Liver (tissue), 9 donors: Measurements from ENCODE around the gene EML1. TPM values are rescaled to one million over a fixed set of nuclear protein-coding genes. Genes with fewer than 3 reads are reported as not detected.

Experiments used
- DNase-seq: peaks from one replicate; pipeline ENCODE4 v3.0.0-alpha.2; 2017; ENCODE audit warnings: low spot score
- H3K27ac ChIP-seq, 2 donors: one replicate each; pipeline ENCODE4 v1.7.0; 2013; ENCODE audit warnings: inconsistent platforms in 2 of 2, low read length in 2 of 2, control low read depth in 1 of 2, low read depth in 1 of 2, mild to moderate bottlenecking in 1 of 2
- H3K27me3 ChIP-seq, 4 donors: one replicate each; pipeline versions ENCODE4 v1.6.1 to v1.7.0; 2013; ENCODE audit warnings: low read length in 3 of 4, inconsistent platforms in 1 of 4, mild to moderate bottlenecking in 1 of 4, moderate library complexity in 1 of 4; ENCODE audit not compliant: control insufficient read depth in 4 of 4, insufficient read depth in 4 of 4
- H3K36me3 ChIP-seq, 4 donors: one replicate each; pipeline versions ENCODE4 v1.6.1 to v1.7.0; 2013; ENCODE audit warnings: low read length in 3 of 4, mild to moderate bottlenecking in 3 of 4, low read depth in 1 of 4, moderate library complexity in 1 of 4; ENCODE audit not compliant: control insufficient read depth in 4 of 4, insufficient read depth in 3 of 4
- H3K4me1 ChIP-seq, 4 donors: one replicate each; pipeline versions ENCODE4 v1.6.1 to v1.7.0; 2013; ENCODE audit warnings: low read length in 3 of 4, mild to moderate bottlenecking in 3 of 4, moderate library complexity in 1 of 4; ENCODE audit not compliant: control insufficient read depth in 4 of 4, insufficient read depth in 4 of 4
- H3K4me3 ChIP-seq, 3 donors: one replicate each; pipeline versions ENCODE4 v1.6.1 to v1.7.0; 2013; ENCODE audit warnings: low read length in 3 of 3, control low read depth in 1 of 3, low read depth in 1 of 3, mild to moderate bottlenecking in 1 of 3
- H3K9ac ChIP-seq, 2 donors: one replicate each; pipeline ENCODE4 v1.7.0; 2013; ENCODE audit warnings: low read length in 2 of 2, mild to moderate bottlenecking in 2 of 2, moderate library complexity in 2 of 2, control low read depth in 1 of 2, low read depth in 1 of 2
- H3K9me3 ChIP-seq, 4 donors: one replicate each; pipeline versions ENCODE4 v1.6.1 to v1.7.0; 2013; ENCODE audit warnings: low read length in 3 of 4; ENCODE audit not compliant: control insufficient read depth in 4 of 4
- EGR1 ChIP-seq, 2 donors: IDR thresholded peaks; 2 replicates each; pipeline ENCODE4 v1.6.1; 2016 to 2018; ENCODE audit warnings: antibody characterized with exemption in 2 of 2, low read depth in 2 of 2
- FOXA1 ChIP-seq: IDR thresholded peaks from 2 replicates; pipeline ENCODE4 v1.6.1; 2016; ENCODE audit warnings: antibody characterized with exemption
- GABPA ChIP-seq, 2 donors: IDR thresholded peaks in 1 of 2; conservative IDR thresholded peaks in 1 of 2; 2 replicates each; pipeline ENCODE4 v1.6.1; 2016; ENCODE audit warnings: antibody characterized with exemption in 2 of 2, mild to moderate bottlenecking in 1 of 2, moderate library complexity in 1 of 2
- HNF4A ChIP-seq, 2 donors: conservative IDR thresholded peaks; 2 replicates each; pipeline ENCODE4 v1.6.1; 2016; ENCODE audit warnings: antibody characterized with exemption in 2 of 2, mild to moderate bottlenecking in 2 of 2
- HNF4G ChIP-seq: IDR thresholded peaks from 2 replicates; pipeline ENCODE4 v1.6.1; 2016; ENCODE audit warnings: antibody characterized with exemption
- JUND ChIP-seq, 2 donors: IDR thresholded peaks; 2 replicates each; pipeline ENCODE4 v1.6.1; 2016; ENCODE audit warnings: antibody characterized with exemption in 2 of 2
- MAX ChIP-seq: IDR thresholded peaks from 2 replicates; pipeline ENCODE4 v1.6.1; 2016; ENCODE audit warnings: antibody characterized with exemption
- NR2F2 ChIP-seq: IDR thresholded peaks from 2 replicates; pipeline ENCODE4 v1.6.1; 2016; ENCODE audit warnings: antibody characterized with exemption
- RAD21 ChIP-seq, 2 donors: IDR thresholded peaks; 2 replicates each; pipeline ENCODE4 v1.6.1; 2016; ENCODE audit warnings: antibody characterized with exemption in 2 of 2, mild to moderate bottlenecking in 2 of 2
- RXRA ChIP-seq, 2 donors: IDR thresholded peaks; 2 replicates each; pipeline ENCODE4 v1.6.1; 2017 to 2018; ENCODE audit warnings: antibody characterized with exemption in 2 of 2, mild to moderate bottlenecking in 1 of 2
- SP1 ChIP-seq: IDR thresholded peaks from 2 replicates; pipeline ENCODE4 v1.6.1; 2018; ENCODE audit warnings: antibody characterized with exemption, mild to moderate bottlenecking
- TAF1 ChIP-seq: conservative IDR thresholded peaks from 2 replicates; pipeline ENCODE4 v1.6.1; 2016; ENCODE audit warnings: antibody characterized with exemption, mild to moderate bottlenecking
- YY1 ChIP-seq: IDR thresholded peaks from 2 replicates; pipeline ENCODE4 v1.6.1; 2016; ENCODE audit warnings: antibody characterized with exemption, mild to moderate bottlenecking
- WGBS: extraction: QIAGEN DNeasy Blood & Tissue Kit; methylation state at CpG from one replicate; pipeline ENCODE4 v1.1.7; 2013; 5-methylcytosine and 5-hydroxymethylcytosine counted together
- polyA plus RNA-seq, 2 donors: library from polyadenylated mRNA; stranded (reverse) in 1 of 2; unstranded in 1 of 2; fragments of 200-250 nt in 1 of 2; fragments of >200 nt in 1 of 2; fragmentation: Nextera tagmentation in 1 of 2; extraction: Ambion mirVana in 1 of 2; gene quantifications; one replicate each; pipeline versions ENCODE4 v1.2.1 to v1.2.3, GENCODE V29; 2013 to 2015
- total RNA-seq, 2 donors: library from RNA; depleted of rRNA; stranded (reverse); fragments of >200 nt; gene quantifications; one replicate each; pipeline ENCODE4 v1.2.3, GENCODE V29; 2014
- TF ChIP-seq, protein P1 (sequence below): fragments of 150-350 bp; IDR thresholded peaks from 2 replicates; pipeline ENCODE4 v1.5.1; 2017; ENCODE audit warnings: improper control_type of control experiment, low read depth, low read length; ENCODE audit not compliant: missing input control
- TF ChIP-seq, protein P2 (sequence below): IDR thresholded peaks from 2 replicates; pipeline ENCODE4 v1.6.1; 2016; ENCODE audit warnings: antibody characterized with exemption
- TF ChIP-seq, protein P3 (sequence below): IDR thresholded peaks from 2 replicates; pipeline ENCODE4 v1.6.1; 2016; ENCODE audit warnings: antibody characterized with exemption, mild to moderate bottlenecking
- TF ChIP-seq, protein P4 (sequence below): IDR thresholded peaks from 2 replicates; pipeline ENCODE4 v1.6.1; 2016; ENCODE audit warnings: antibody characterized with exemption
- donor health status: healthy.
- donor health status: healthy.
- donor health status: healthy.
- donor health status: healthy.
- donor health status: healthy.

Gene EML1
- total and polyA plus RNA-seq, 4 donors, result 2.7 to 14.6 (median 4.6) TPM

DNA sequence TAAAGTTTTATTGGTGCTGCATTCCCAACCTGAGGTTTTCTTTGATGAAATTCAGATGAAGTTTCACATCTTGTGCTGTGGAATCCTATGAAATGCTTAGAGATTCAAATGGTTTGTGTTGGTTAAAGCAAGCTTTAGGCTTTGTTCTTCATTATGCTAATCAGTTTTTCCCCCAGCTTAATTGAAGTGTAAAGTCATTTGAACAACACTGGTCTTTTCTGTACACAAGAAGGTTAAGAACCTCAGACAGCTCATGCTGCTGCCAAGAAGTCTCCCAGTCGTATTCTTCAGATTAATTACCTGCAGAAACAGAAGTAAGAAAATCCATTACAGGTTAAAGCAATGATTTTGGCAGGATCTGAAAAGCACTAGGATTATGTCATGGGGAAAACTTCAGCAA lies 48.9 kb downstream of the EML1 start (continued):
- TF ChIP-seq, protein P1, sequence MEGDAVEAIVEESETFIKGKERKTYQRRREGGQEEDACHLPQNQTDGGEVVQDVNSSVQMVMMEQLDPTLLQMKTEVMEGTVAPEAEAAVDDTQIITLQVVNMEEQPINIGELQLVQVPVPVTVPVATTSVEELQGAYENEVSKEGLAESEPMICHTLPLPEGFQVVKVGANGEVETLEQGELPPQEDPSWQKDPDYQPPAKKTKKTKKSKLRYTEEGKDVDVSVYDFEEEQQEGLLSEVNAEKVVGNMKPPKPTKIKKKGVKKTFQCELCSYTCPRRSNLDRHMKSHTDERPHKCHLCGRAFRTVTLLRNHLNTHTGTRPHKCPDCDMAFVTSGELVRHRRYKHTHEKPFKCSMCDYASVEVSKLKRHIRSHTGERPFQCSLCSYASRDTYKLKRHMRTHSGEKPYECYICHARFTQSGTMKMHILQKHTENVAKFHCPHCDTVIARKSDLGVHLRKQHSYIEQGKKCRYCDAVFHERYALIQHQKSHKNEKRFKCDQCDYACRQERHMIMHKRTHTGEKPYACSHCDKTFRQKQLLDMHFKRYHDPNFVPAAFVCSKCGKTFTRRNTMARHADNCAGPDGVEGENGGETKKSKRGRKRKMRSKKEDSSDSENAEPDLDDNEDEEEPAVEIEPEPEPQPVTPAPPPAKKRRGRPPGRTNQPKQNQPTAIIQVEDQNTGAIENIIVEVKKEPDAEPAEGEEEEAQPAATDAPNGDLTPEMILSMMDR, result no peak
- TF ChIP-seq HNF4G (no peak), RAD21 (IDR thresholded peaks at IDR 0.05) (no peak), MAX (no peak), HNF4A (conservative IDR thresholded peaks at IDR 0.05) (no peak), FOXA1 (no peak), YY1 (no peak), GABPA (IDR thresholded peaks at IDR 0.05 in 1 of 2, conservative IDR thresholded peaks at IDR 0.05 in 1 of 2) (no peak), JUND (IDR thresholded peaks at IDR 0.05) (no peak), TAF1 (no peak)
- TF ChIP-seq, protein P2, sequence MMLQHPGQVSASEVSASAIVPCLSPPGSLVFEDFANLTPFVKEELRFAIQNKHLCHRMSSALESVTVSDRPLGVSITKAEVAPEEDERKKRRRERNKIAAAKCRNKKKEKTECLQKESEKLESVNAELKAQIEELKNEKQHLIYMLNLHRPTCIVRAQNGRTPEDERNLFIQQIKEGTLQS, result no peak

DNA sequence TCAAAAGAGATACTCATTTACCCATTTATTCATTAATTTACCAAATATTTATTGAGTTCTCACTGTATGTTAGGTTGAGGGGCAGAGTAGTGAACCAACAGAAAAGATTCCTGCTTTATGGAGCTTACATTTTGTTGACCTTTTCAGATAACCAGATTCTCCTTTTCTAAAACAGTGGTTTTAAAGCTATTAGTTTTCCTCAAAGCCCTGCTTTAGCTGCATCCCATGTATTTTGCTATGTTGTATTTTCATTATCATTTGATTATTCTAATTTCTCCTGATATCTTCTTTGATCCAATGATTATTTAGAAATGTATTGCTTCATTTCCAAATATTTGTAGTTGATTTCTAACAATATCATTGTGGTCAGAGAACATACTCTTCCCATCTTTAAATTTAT lies 53.6 kb downstream of the EML1 start:
- H3K9ac ChIP-seq, result no peak overlapping the region
- H3K9me3 ChIP-seq, result peaks cover 0 to 6% (median under 1%) of the 10 kb centered on the region in 4 donors
- no peak for DNase-seq
- H3K27me3 ChIP-seq, result no peaks in the 10 kb centered on the region
- H3K27ac ChIP-seq, result no peak overlapping the region
- no peak overlapping the region for H3K4me3 ChIP-seq
- H3K4me1 ChIP-seq, result no peaks in the 10 kb centered on the region
- H3K36me3 ChIP-seq, result no peaks in the 10 kb centered on the region
- TF ChIP-seq TAF1 (no peak), EGR1 (IDR thresholded peaks at IDR 0.05; ENCODE audit: low read depth in 2 of 2) (no peak), SP1 (no peak), GABPA (IDR thresholded peaks at IDR 0.05 in 1 of 2, conservative IDR thresholded peaks at IDR 0.05 in 1 of 2) (no peak), RAD21 (IDR thresholded peaks at IDR 0.05) (no peak), NR2F2 (no peak), MAX (no peak)
- TF ChIP-seq, protein P3, sequence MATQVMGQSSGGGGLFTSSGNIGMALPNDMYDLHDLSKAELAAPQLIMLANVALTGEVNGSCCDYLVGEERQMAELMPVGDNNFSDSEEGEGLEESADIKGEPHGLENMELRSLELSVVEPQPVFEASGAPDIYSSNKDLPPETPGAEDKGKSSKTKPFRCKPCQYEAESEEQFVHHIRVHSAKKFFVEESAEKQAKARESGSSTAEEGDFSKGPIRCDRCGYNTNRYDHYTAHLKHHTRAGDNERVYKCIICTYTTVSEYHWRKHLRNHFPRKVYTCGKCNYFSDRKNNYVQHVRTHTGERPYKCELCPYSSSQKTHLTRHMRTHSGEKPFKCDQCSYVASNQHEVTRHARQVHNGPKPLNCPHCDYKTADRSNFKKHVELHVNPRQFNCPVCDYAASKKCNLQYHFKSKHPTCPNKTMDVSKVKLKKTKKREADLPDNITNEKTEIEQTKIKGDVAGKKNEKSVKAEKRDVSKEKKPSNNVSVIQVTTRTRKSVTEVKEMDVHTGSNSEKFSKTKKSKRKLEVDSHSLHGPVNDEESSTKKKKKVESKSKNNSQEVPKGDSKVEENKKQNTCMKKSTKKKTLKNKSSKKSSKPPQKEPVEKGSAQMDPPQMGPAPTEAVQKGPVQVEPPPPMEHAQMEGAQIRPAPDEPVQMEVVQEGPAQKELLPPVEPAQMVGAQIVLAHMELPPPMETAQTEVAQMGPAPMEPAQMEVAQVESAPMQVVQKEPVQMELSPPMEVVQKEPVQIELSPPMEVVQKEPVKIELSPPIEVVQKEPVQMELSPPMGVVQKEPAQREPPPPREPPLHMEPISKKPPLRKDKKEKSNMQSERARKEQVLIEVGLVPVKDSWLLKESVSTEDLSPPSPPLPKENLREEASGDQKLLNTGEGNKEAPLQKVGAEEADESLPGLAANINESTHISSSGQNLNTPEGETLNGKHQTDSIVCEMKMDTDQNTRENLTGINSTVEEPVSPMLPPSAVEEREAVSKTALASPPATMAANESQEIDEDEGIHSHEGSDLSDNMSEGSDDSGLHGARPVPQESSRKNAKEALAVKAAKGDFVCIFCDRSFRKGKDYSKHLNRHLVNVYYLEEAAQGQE, result no peak

GRCh38 chr14:99850709-99851108 lies 57.5 kb downstream of the EML1 start:
- Histone ChIP-seq H3K4me3 (no peak overlapping the region), H3K36me3 (no peaks in the 10 kb centered on the region), H3K4me1 (no peaks in the 10 kb centered on the region), H3K9me3 (peaks cover 0 to 6% (median under 1%) of the 10 kb centered on the region in 4 donors), H3K27ac (no peak overlapping the region), H3K27me3 (no peaks in the 10 kb centered on the region), H3K9ac (no peak overlapping the region)
- no peak for DNase-seq
- WGBS, result 92% methylated on average over 10 of the region's 10 CpGs
- TF ChIP-seq GABPA (IDR thresholded peaks at IDR 0.05 in 1 of 2, conservative IDR thresholded peaks at IDR 0.05 in 1 of 2) (no peak), HNF4G (no peak), EGR1 (IDR thresholded peaks at IDR 0.05; ENCODE audit: low read depth in 2 of 2) (no peak), RAD21 (IDR thresholded peaks at IDR 0.05) (no peak), SP1 (no peak), MAX (no peak), YY1 (no peak), RXRA (IDR thresholded peaks at IDR 0.05) (no peak), TAF1 (no peak), HNF4A (conservative IDR thresholded peaks at IDR 0.05) (no peak)
- TF ChIP-seq, protein P2, result no peak
- TF ChIP-seq, protein P1, result no peak
- TF ChIP-seq, protein P4, sequence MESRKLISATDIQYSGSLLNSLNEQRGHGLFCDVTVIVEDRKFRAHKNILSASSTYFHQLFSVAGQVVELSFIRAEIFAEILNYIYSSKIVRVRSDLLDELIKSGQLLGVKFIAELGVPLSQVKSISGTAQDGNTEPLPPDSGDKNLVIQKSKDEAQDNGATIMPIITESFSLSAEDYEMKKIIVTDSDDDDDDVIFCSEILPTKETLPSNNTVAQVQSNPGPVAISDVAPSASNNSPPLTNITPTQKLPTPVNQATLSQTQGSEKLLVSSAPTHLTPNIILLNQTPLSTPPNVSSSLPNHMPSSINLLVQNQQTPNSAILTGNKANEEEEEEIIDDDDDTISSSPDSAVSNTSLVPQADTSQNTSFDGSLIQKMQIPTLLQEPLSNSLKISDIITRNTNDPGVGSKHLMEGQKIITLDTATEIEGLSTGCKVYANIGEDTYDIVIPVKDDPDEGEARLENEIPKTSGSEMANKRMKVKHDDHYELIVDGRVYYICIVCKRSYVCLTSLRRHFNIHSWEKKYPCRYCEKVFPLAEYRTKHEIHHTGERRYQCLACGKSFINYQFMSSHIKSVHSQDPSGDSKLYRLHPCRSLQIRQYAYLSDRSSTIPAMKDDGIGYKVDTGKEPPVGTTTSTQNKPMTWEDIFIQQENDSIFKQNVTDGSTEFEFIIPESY, result no peak
